Mucosa of rectum (tissue), 2 donors: ENCODE results near the gene TH.

ENCODE experiments used
- H3K27ac ChIP-seq, 2 donors: one replicate each; pipeline ENCODE4 v1.7.0; 2013; ENCODE audit warnings: inconsistent platforms in 2 of 2, low read depth in 2 of 2, low read length in 2 of 2
- H3K27me3 ChIP-seq, 2 donors: one replicate each; pipeline ENCODE4 v1.7.0; 2013; ENCODE audit warnings: low read length in 2 of 2; ENCODE audit not compliant: control insufficient read depth in 2 of 2, insufficient read depth in 2 of 2
- H3K36me3 ChIP-seq, 2 donors: one replicate each; pipeline ENCODE4 v1.7.0; 2013; ENCODE audit warnings: low read length in 2 of 2; ENCODE audit not compliant: control insufficient read depth in 2 of 2, insufficient read depth in 2 of 2
- H3K4me1 ChIP-seq, 2 donors: one replicate each; pipeline ENCODE4 v1.7.0; 2013; ENCODE audit warnings: low read length in 2 of 2, mild to moderate bottlenecking in 1 of 2; ENCODE audit not compliant: control insufficient read depth in 2 of 2, insufficient read depth in 2 of 2
- H3K4me3 ChIP-seq, 2 donors: one replicate each; pipeline ENCODE4 v1.7.0; 2013; ENCODE audit warnings: low read length in 2 of 2
- H3K9ac ChIP-seq, 2 donors: one replicate each; pipeline ENCODE4 v1.7.0; 2013; ENCODE audit warnings: low read length in 2 of 2, low read depth in 1 of 2, mild to moderate bottlenecking in 1 of 2
- H3K9me3 ChIP-seq, 2 donors: one replicate each; pipeline ENCODE4 v1.7.0; 2013; ENCODE audit warnings: low read length in 2 of 2; ENCODE audit not compliant: control insufficient read depth in 2 of 2
- donor health status: healthy.
- donor health status: Normal muscosa, but diverticular disease.

TH gene

GRCh38 chr11:2171591-2172003 lies at the start of gene TH:
TH (minus strand) TSS chr11:2171815; CDS start chr11:2171786, 29 bp downstream.
- Histone ChIP-seq H3K27me3 (no peaks in the 10 kb centered on the region), H3K4me3 (no peak within 1 kb of the TSS), H3K4me1 (no peaks in the 10 kb centered on the region), H3K27ac (no peak within 1 kb of the TSS), H3K9ac (no peak within 1 kb of the TSS), H3K9me3 (no peaks in the 10 kb centered on the region), H3K36me3 (no peaks in the 10 kb centered on the region)

- no peaks in the 10 kb centered on the region for H3K9me3 ChIP-seq
- no peak overlapping the region for H3K27ac ChIP-seq
- no peak overlapping the region for H3K9ac ChIP-seq
- H3K4me1 ChIP-seq, result peaks cover 11 to 18% of the 10 kb centered on the region in 2 donors
- H3K27me3 ChIP-seq, result peaks cover 0 to 2% of the 10 kb centered on the region in 2 donors
- H3K4me3 ChIP-seq, result no peak overlapping the region
- H3K36me3 ChIP-seq, result no peaks in the 10 kb centered on the region
Observed at GRCh38 chr11:2221024-2221423, 49.4 kb upstream of the TH start.

DNA sequence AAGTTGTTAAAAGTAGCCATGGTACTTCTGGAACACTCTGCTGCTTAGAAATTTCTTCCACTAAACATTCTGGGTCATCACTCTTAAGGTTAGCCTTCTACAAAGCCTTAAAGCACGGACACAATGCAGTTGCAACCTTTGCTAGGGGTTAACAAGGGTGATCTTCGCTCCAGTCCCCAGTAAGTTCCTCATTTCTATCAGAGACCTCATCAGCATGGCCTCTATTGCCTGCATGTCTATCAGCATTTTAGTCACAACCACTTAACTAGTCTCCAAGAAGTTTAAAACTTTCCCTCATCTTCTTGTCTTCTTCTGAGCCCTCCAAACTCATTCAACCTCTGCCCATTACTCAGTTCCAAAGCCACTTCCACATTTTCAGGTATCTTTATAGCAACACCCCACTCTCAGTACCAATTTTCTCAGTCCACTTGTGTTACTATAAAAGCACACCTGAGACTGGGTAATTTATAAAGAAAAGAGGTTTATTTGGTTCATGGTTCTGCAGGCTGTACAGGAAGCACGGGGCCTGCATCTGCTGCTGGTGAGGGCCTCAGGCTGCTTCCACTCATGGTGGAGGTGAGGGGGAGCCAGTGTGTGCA lies 48.7 kb upstream of the TH start:
- Histone ChIP-seq H3K27me3 (peaks cover 0 to 2% of the 10 kb centered on the region in 2 donors), H3K9me3 (no peaks in the 10 kb centered on the region), H3K4me3 (no peak overlapping the region), H3K9ac (no peak overlapping the region), H3K27ac (no peak overlapping the region), H3K36me3 (no peaks in the 10 kb centered on the region), H3K4me1 (peaks cover 11 to 18% of the 10 kb centered on the region in 2 donors)

- Histone ChIP-seq H3K36me3 (no peaks in the 10 kb centered on the region), H3K27ac (no peak overlapping the region), H3K27me3 (peaks cover 0 to 2% of the 10 kb centered on the region in 2 donors), H3K9ac (no peak overlapping the region), H3K9me3 (no peaks in the 10 kb centered on the region), H3K4me1 (peaks cover 11 to 18% of the 10 kb centered on the region in 2 donors), H3K4me3 (no peak overlapping the region)
Observed at GRCh38 chr11:2219318-2220017, 47.9 kb upstream of the TH start.

DNA sequence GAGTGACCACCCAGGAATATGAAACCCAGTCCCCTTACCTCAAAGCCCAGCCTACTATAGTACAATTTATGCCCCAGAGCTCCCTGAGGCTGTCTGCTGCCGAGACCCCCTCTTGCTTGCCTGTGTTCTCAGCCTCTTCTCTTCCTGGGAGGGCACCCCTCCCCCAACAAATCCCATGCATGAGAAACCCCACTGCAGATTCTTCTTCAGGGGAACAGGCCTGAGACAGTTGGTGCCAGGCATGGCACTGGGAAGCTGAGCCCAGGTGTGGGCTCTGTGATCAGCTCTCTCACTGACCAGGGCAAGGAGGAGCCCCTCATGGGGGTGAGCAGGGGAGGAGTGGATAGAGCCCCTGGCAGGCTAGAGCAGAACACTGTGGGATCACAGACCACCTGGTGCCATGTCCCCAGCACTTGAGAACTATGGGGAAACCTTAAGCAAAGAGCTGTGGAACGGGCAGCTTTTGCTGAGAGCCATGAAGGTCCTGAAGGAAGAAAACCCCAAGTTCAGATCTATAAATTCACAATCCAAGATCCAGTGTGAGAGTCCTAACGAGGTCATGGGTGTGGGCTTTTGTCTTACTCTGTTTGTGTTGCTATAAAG lies 46.5 kb upstream of the TH start:
- Histone ChIP-seq H3K27ac (no peak overlapping the region), H3K4me1 (peaks cover 11 to 18% of the 10 kb centered on the region in 2 donors), H3K4me3 (no peak overlapping the region), H3K9me3 (no peaks in the 10 kb centered on the region), H3K27me3 (peaks cover 0 to 2% of the 10 kb centered on the region in 2 donors), H3K36me3 (no peaks in the 10 kb centered on the region), H3K9ac (no peak overlapping the region)

- no peaks in the 10 kb centered on the region for H3K36me3 ChIP-seq
- peak overlapping the region in 1 of 2 donors; percentile 9 for H3K9ac ChIP-seq
- no peak overlapping the region for H3K4me3 ChIP-seq
- H3K4me1 ChIP-seq, result peaks cover 11 to 18% of the 10 kb centered on the region in 2 donors
- no peaks in the 10 kb centered on the region for H3K9me3 ChIP-seq
- H3K27ac ChIP-seq, result no peak overlapping the region
- H3K27me3 ChIP-seq, result peaks cover 0 to 2% of the 10 kb centered on the region in 2 donors
Observed at GRCh38 chr11:2217211-2218030, 45.8 kb upstream of the TH start.

DNA sequence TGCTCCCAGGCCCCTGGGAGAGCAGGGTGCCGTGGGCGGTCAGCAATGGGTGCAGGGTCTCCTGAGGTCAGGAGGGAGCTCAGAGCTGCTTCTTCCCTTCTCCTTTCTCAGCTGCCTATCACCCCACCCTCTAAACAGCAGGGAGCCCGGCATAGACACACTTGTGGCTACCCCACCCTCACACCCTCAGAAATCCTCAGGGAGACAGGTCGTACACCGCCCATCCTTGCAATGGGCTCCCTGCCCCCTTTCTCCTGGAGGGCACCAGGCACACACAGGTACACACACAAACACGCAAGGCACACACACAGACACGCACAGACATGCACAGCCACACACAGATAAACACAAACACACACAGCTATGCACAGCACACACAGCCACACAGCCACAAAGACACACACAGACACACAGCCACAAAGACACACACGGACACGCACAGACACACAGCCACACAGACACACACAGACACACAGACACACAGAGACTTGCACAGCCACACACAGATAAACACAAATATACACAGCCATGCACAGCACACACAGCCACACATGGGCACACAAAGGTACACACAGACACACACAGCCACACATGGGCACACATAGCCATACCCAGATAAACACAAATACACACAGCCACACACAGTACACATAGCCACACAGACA lies 44.9 kb upstream of the TH start:
- peaks cover 0 to 2% of the 10 kb centered on the region in 2 donors for H3K27me3 ChIP-seq
- no peaks in the 10 kb centered on the region for H3K36me3 ChIP-seq

DNA sequence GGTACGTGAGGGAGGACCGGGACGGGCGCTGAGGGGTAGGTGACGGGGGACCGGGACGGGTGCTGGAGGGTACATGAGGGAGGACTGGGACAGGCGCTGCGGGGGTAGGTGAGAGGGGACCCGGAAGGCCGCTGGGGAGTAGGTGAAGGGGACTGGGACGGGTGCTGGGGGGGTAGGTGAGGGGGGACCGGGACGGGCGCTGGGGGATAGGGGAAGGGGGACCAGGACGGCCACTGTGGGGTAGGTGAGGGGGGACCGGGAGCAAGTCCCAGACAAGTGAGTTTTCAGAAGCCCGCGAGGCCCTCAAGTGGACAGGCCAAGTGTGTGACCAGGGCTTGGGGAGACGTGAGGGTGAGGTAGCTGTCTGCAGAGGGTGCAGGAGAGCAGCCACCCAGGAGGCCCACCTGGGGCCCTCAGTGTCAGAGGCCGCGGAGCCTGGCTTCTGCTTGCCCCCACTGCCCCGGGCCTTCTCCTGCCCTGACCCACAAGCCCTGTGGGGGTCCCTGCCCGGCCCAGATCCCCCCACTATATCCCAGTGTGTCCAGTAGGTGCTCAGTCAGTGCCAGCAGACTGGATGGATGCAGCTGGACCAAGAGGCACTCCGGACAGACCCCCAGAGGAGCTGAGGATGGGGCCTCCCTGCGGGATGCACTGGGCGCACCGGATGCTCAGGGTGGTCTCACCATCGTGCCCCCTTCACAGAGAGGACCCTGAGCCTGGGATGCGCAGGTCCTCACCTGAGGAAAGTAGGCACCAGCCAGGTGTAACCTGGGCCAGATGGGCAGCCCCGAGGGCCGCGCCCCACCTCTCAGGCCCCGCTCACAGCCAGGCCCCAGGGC lies 44.2 kb upstream of the TH start:
- Histone ChIP-seq H3K9ac (no peak overlapping the region), H3K27ac (no peak overlapping the region), H3K4me1 (peaks cover 16 to 22% of the 10 kb centered on the region in 2 donors), H3K27me3 (peaks cover 0 to 2% of the 10 kb centered on the region in 2 donors), H3K4me3 (no peak overlapping the region), H3K9me3 (no peaks in the 10 kb centered on the region), H3K36me3 (no peaks in the 10 kb centered on the region)

More for the DNA sequence above, 44.9 kb upstream of the TH start:
- H3K9me3 ChIP-seq, result no peaks in the 10 kb centered on the region
- no peak overlapping the region for H3K4me3 ChIP-seq
- no peak overlapping the region for H3K9ac ChIP-seq
- no peak overlapping the region for H3K27ac ChIP-seq
- H3K4me1 ChIP-seq, result peaks cover 13 to 19% of the 10 kb centered on the region in 2 donors

GRCh38 chr11:2215230-2215560 lies 43.6 kb upstream of the TH start:
- Histone ChIP-seq H3K9me3 (no peaks in the 10 kb centered on the region), H3K27me3 (no peaks in the 10 kb centered on the region), H3K4me3 (no peak overlapping the region), H3K27ac (no peak overlapping the region), H3K36me3 (no peaks in the 10 kb centered on the region), H3K4me1 (peaks cover 16 to 26% of the 10 kb centered on the region in 2 donors), H3K9ac (no peak overlapping the region)
